Epithelial cell of esophagus (primary cell): Measurements from ENCODE around the gene DACT3.

Experiments
- DNase-seq: peaks from one replicate; pipeline ENCODE4 v3.0.0; 2010; ENCODE audit warnings: low read depth
- H3K4me3 ChIP-seq: 2 replicates; pipeline ENCODE4 v1.5.1; 2011; ENCODE audit warnings: mild to moderate bottlenecking, low read length, control low read depth
- CTCF ChIP-seq: IDR thresholded peaks from 2 replicates; pipeline ENCODE4 v1.5.1; 2011; ENCODE audit warnings: low read depth, mild to moderate bottlenecking, low read length, control low read depth, inconsistent platforms; ENCODE audit not compliant: insufficient read depth; ENCODE audit errors: missing control alignments

The DACT3 gene

GRCh38 chr19:46618670-46619231 is 42.2 kb downstream of the DACT3 start:
- peak; percentile 25 for DNase-seq
- no peak overlapping the region for H3K4me3 ChIP-seq
- TF ChIP-seq CTCF: no peak

DNA sequence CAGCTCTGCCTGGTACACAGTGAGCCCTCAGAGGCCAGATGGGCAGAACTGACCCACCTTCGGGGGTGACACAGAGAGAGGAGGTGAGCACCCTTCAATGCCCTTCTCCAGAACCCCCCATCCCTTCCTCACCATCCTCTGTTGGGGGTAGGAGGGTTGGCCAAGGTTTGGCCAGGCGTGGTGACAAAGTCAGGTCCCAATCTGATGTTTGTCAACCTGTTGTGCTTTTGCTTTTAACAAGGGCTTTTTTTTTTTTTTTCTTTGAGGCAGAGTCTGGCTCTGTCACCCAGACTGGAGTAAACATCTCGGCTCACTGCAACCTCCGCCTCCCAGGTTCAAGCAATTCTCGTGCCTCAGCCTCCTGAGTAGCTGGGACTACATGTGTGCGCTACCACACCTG is 43.4 kb downstream of the DACT3 start:
- no peak for DNase-seq
- TF ChIP-seq CTCF: no peak
- no peak overlapping the region for H3K4me3 ChIP-seq

DNA sequence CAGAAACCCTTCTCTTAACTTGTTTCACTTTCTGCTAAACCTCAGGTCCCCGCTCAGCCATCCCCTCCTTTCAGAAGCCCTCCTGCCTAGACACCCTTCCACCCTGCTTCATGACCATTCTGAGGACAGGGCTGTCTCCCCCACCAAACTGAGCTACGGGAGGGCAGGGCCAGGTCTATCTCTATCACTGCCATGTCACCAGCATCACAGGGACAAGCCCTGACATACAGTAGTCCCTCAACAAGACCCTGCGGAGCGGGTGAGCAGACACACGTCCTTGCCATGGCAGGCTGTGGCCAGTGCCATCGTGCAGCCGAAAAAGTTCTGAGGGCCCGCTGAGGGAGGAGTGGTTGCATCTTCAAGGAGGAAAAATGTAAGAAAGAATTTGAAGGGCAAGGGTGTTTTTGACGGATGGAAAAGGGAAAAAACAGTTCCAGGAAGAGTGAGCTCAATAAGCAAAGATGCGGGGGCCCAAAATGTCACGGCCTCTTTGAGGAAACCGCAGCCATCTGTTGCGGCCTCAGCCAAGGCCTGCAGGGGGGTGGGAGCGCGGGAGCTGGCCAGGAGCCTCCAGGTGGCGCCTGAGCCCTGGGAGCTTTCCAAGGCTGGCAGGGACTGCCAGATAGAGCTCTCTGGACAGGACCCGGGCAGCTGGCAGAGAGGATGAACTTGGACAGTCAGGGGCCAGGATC is 44.2 kb downstream of the DACT3 start:
- peak; percentile 68 for DNase-seq
- no peak overlapping the region for H3K4me3 ChIP-seq
- TF ChIP-seq CTCF: peak; percentile 72

DNA sequence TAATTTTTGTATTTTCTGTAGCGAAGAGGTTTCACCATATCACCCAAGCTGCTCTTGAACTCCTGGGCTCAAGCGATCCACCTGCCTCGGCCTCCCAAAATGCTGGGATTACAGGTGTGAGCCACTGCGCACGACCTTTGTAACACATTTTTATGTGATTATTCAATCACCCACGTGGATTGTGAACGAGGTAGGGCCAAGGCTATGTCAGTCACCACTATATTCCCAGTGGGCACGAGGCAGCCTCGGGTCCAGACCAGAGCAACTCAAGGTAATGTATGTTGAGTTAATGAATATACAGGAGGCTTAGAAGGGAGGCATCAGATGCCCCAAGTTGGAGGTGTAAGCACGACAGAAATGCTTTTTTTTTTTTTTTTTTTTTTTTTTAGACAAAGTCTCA is 45.0 kb downstream of the DACT3 start:
- no peak overlapping the region for H3K4me3 ChIP-seq
- TF ChIP-seq CTCF: no peak
- DNase-seq: no peak

DNA sequence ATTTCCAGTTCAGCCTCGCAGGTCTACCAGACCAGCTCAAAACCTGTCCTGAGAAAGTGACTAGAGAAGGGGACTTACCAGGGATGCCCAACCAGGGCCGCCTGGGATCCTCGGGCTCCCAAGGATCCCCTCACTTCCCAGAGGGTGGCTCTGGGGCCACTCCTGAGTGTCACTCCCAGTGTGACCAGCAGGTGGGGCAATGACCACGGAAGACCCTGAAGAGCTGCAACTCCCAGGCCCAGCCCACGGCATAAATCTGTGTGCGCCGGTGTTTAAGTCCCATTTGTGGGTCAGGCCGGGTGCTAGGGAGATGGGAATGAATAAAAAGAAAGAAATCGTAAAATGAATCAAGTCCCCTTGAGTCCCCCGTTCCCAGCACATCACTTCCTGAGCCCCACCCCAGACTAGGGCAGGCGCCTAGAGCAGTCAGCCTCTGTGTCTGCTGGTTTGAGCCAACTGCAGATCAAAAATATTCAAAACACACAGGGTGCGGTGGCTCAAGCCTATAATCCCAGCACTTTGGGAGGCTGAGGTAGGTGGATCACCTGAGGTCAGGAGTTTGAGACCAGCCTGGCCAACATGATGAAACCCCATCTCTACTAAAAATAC is 46.8 kb downstream of the DACT3 start:
- peak; percentile 81 for TF ChIP-seq CTCF
- no peak overlapping the region for H3K4me3 ChIP-seq
- DNase-seq: peak; percentile 76

DNA sequence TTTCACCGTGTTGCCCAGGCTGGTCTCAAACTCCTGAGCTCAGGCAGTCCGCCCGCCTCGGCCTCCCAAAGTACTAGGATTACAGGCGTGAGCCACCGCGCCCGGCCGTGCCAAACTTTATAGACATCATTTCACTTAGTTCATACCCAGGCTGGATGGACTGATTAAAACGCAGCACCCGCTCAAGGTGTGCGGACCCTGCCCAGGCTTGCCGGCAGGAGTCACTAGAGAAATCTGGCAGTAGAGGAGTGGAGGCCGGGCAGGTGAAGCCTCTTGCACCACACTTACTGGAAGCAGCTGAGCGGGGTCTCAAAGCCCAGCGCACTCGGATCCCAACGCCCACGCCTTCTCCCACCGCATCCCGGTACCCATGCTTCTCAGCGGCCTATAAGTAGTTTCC is 47.5 kb downstream of the DACT3 start:
- H3K4me3 ChIP-seq: no peak overlapping the region
- no peak for TF ChIP-seq CTCF

GRCh38 chr19:46611776-46612175 is 49.2 kb downstream of the DACT3 start:
- no peak for DNase-seq
- H3K4me3 ChIP-seq: no peak overlapping the region
- TF ChIP-seq CTCF: no peak

More for the DNA sequence above, 47.5 kb downstream of the DACT3 start:
- no peak for DNase-seq
